SK-N-SH treated with all-trans-retinoic acid at 6 μM for 48 hours (cell line): ENCODE measurements around the gene AP1G2.

Experiments
- BACH2 ChIP-seq: fragments of 250-450 bp; sonication (Bioruptor Pico); IDR thresholded peaks from 2 replicates; pipeline ENCODE4 v1.9.0; 2021; ENCODE audit warnings: mild to moderate bottlenecking, borderline replicate concordance
- ESRRG ChIP-seq: fragments of 250-450 bp; sonication (Bioruptor Pico); IDR thresholded peaks from 2 replicates; pipeline ENCODE4 v1.6.1; 2021; ENCODE audit warnings: mild to moderate bottlenecking
- GLIS3 ChIP-seq: fragments of 250-450 bp; sonication (Bioruptor Pico); IDR thresholded peaks from 2 replicates; pipeline ENCODE4 v1.5.0; 2020; ENCODE audit warnings: mild to moderate bottlenecking, moderate library complexity
- ISL1 ChIP-seq: fragments of 250-450 bp; sonication (Bioruptor Pico); IDR thresholded peaks from 2 replicates; pipeline ENCODE4 v2.1.2; 2022; ENCODE audit warnings: mild to moderate bottlenecking, moderate library complexity
- PPARA ChIP-seq: fragments of 250-450 bp; sonication (Bioruptor Pico); IDR thresholded peaks from 2 replicates; pipeline ENCODE4 v1.5.0; 2020; ENCODE audit warnings: mild to moderate bottlenecking, borderline replicate concordance
- SNAI2 ChIP-seq: fragments of 250-450 bp; sonication (Bioruptor Pico); IDR thresholded peaks from 2 replicates; pipeline ENCODE4 v1.5.0; 2020; ENCODE audit warnings: mild to moderate bottlenecking, moderate library complexity
- ZFP30 ChIP-seq: fragments of 450-650 bp; formaldehyde crosslinking; IDR thresholded peaks from 2 replicates; pipeline ENCODE4 v1.5.0; 2022; ENCODE audit warnings: mild to moderate bottlenecking, moderate library complexity
- ZNF565 ChIP-seq: fragments of 450-650 bp; formaldehyde crosslinking; conservative IDR thresholded peaks from 2 replicates; pipeline ENCODE4 v1.5.0; 2020; ENCODE audit warnings: low read depth, mild to moderate bottlenecking, moderate library complexity
- TF ChIP-seq, protein P1 (sequence below): fragments of 250-450 bp; sonication (Bioruptor Pico); IDR thresholded peaks from 2 replicates; pipeline ENCODE4 v1.5.1; 2020; ENCODE audit warnings: low read depth, mild to moderate bottlenecking, moderate library complexity
- TF ChIP-seq, protein P2 (sequence below): fragments of 250-450 bp; sonication (Bioruptor Pico); IDR thresholded peaks from 2 replicates; pipeline ENCODE4 v1.8.0; 2020; ENCODE audit warnings: mild to moderate bottlenecking, moderate library complexity, borderline replicate concordance
- TF ChIP-seq, protein P3 (sequence below): fragments of 250-450 bp; sonication (Bioruptor Pico); IDR thresholded peaks from 2 replicates; pipeline ENCODE4 v1.5.1; 2021; ENCODE audit warnings: mild to moderate bottlenecking, moderate library complexity
- TF ChIP-seq, protein P4 (sequence below): fragments of 250-450 bp; sonication (Bioruptor Pico); IDR thresholded peaks from 2 replicates; pipeline ENCODE4 v1.8.0; 2021; ENCODE audit warnings: low read depth, mild to moderate bottlenecking, moderate library complexity, borderline replicate concordance
- TF ChIP-seq, protein P5 (sequence below): fragments of 250-450 bp; sonication (Bioruptor Pico); IDR thresholded peaks from 2 replicates; pipeline ENCODE4 v1.5.0; 2020; ENCODE audit warnings: mild to moderate bottlenecking, moderate library complexity

DNA sequence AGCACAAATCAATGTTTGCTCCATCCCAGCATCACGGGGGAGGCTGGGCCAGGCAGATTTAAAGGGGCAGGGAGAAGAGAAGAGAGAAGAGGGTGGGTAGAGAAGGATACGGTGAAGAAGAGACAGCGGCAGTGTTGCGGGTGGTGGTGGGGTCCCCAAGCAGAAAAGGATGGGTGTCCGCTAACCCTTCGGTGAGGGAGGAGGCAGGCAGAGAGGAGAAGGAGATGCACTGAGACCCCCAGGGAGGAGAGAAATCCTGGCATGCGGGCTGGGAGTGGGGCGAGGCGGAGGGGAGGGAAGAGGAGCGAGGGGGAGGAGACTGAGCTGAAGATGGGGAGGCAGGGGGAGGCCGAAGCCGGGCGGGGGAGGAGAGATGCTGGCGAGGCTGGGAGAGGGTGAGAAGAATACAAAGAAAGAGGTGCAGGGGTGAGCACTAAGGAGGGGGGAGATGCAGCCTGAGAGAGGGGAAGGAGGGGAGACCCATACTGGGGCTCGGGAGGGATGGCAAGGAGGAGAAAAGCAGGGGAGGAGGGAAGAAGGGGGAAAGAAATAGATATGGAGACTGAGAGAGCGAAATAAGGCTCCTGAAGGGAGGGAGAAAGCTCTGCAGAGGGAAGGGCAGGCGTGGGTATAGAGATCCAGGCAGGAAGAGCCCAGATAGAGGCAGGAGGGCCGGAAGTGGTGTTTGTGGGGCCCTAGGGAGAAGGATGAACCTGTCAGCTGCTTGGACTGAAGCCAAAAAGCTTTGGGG is 11.1 kb upstream of the AP1G2 start, which contains the start of gene JPH4:
- TF ChIP-seq PPARA (CRISPR knock-in tag), result no peak
- TF ChIP-seq, protein P1, sequence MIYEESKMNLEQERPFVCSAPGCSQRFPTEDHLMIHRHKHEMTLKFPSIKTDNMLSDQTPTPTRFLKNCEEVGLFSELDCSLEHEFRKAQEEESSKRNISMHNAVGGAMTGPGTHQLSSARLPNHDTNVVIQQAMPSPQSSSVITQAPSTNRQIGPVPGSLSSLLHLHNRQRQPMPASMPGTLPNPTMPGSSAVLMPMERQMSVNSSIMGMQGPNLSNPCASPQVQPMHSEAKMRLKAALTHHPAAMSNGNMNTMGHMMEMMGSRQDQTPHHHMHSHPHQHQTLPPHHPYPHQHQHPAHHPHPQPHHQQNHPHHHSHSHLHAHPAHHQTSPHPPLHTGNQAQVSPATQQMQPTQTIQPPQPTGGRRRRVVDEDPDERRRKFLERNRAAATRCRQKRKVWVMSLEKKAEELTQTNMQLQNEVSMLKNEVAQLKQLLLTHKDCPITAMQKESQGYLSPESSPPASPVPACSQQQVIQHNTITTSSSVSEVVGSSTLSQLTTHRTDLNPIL (CRISPR knock-in tag), result no peak
- TF ChIP-seq, protein P2, sequence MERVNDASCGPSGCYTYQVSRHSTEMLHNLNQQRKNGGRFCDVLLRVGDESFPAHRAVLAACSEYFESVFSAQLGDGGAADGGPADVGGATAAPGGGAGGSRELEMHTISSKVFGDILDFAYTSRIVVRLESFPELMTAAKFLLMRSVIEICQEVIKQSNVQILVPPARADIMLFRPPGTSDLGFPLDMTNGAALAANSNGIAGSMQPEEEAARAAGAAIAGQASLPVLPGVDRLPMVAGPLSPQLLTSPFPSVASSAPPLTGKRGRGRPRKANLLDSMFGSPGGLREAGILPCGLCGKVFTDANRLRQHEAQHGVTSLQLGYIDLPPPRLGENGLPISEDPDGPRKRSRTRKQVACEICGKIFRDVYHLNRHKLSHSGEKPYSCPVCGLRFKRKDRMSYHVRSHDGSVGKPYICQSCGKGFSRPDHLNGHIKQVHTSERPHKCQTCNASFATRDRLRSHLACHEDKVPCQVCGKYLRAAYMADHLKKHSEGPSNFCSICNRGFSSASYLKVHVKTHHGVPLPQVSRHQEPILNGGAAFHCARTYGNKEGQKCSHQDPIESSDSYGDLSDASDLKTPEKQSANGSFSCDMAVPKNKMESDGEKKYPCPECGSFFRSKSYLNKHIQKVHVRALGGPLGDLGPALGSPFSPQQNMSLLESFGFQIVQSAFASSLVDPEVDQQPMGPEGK (CRISPR knock-in tag), result no peak
- TF ChIP-seq ZNF565 (CRISPR knock-in tag), result no peak
- no peak for TF ChIP-seq BACH2 (CRISPR knock-in tag)
- no peak for TF ChIP-seq ESRRG (CRISPR knock-in tag)
- TF ChIP-seq, protein P3, sequence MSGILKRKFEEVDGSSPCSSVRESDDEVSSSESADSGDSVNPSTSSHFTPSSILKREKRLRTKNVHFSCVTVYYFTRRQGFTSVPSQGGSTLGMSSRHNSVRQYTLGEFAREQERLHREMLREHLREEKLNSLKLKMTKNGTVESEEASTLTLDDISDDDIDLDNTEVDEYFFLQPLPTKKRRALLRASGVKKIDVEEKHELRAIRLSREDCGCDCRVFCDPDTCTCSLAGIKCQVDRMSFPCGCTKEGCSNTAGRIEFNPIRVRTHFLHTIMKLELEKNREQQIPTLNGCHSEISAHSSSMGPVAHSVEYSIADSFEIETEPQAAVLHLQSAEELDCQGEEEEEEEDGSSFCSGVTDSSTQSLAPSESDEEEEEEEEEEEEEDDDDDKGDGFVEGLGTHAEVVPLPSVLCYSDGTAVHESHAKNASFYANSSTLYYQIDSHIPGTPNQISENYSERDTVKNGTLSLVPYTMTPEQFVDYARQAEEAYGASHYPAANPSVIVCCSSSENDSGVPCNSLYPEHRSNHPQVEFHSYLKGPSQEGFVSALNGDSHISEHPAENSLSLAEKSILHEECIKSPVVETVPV (CRISPR knock-in tag), result no peak
- TF ChIP-seq, protein P4, sequence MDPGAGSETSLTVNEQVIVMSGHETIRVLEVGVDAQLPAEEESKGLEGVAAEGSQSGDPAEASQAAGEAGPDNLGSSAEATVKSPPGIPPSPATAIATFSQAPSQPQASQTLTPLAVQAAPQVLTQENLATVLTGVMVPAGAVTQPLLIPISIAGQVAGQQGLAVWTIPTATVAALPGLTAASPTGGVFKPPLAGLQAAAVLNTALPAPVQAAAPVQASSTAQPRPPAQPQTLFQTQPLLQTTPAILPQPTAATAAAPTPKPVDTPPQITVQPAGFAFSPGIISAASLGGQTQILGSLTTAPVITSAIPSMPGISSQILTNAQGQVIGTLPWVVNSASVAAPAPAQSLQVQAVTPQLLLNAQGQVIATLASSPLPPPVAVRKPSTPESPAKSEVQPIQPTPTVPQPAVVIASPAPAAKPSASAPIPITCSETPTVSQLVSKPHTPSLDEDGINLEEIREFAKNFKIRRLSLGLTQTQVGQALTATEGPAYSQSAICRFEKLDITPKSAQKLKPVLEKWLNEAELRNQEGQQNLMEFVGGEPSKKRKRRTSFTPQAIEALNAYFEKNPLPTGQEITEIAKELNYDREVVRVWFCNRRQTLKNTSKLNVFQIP (CRISPR knock-in tag), result no peak
- TF ChIP-seq GLIS3 (CRISPR knock-in tag), result no peak
- no peak for TF ChIP-seq ISL1
- no peak for TF ChIP-seq SNAI2 (CRISPR knock-in tag)
- TF ChIP-seq, protein P5, sequence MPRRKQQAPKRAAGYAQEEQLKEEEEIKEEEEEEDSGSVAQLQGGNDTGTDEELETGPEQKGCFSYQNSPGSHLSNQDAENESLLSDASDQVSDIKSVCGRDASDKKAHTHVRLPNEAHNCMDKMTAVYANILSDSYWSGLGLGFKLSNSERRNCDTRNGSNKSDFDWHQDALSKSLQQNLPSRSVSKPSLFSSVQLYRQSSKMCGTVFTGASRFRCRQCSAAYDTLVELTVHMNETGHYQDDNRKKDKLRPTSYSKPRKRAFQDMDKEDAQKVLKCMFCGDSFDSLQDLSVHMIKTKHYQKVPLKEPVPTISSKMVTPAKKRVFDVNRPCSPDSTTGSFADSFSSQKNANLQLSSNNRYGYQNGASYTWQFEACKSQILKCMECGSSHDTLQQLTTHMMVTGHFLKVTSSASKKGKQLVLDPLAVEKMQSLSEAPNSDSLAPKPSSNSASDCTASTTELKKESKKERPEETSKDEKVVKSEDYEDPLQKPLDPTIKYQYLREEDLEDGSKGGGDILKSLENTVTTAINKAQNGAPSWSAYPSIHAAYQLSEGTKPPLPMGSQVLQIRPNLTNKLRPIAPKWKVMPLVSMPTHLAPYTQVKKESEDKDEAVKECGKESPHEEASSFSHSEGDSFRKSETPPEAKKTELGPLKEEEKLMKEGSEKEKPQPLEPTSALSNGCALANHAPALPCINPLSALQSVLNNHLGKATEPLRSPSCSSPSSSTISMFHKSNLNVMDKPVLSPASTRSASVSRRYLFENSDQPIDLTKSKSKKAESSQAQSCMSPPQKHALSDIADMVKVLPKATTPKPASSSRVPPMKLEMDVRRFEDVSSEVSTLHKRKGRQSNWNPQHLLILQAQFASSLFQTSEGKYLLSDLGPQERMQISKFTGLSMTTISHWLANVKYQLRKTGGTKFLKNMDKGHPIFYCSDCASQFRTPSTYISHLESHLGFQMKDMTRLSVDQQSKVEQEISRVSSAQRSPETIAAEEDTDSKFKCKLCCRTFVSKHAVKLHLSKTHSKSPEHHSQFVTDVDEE (CRISPR knock-in tag), result no peak
- TF ChIP-seq ZFP30 (CRISPR knock-in tag), result no peak
